SU-DHL-6 (cell line): ENCODE measurements around the gene MIF.
"Not testable (repeated sequence)": the region's sequence is repeated elsewhere in the genome, so short reads cannot be mapped to it uniquely, and the experiment has no call there.

Experiments
- H2AFZ ChIP-seq: fragments of 200-600 bp; sonication (generic); 2 replicates; pipeline ENCODE4 v1.6.1; 2014; ENCODE audit warnings: low read depth, mild to moderate bottlenecking, moderate library complexity, mixed read lengths, antibody characterized with exemption, low read length; ENCODE audit not compliant: severe bottlenecking
- H3F3A ChIP-seq: fragments of 200-600 bp; shearing (Covaris generic); 2 replicates; pipeline ENCODE4 v1.6.0; 2016; ENCODE audit warnings: antibody characterized with exemption, mild to moderate bottlenecking; ENCODE audit not compliant: insufficient read depth
- H3K27ac ChIP-seq: fragments of 200-600 bp; sonication (generic); 2 replicates; pipeline ENCODE4 v1.5.1; 2016; ENCODE audit warnings: low read depth, mild to moderate bottlenecking, low read length, moderate library complexity, mixed read lengths
- H3K27me3 ChIP-seq: fragments of 200-600 bp; sonication (generic), shearing (Covaris generic); 2 replicates; pipeline ENCODE4 v1.6.0; 2014; ENCODE audit warnings: mild to moderate bottlenecking, low read length
- H3K36me3 ChIP-seq: fragments of 200-600 bp; sonication (generic); 2 replicates; pipeline ENCODE4 v1.6.1; 2014; ENCODE audit warnings: mild to moderate bottlenecking, low read length, mixed read lengths
- H3K4me2 ChIP-seq: fragments of 300-600, 200-600 bp; shearing (Covaris generic), sonication (generic); 2 replicates; pipeline ENCODE4 v1.6.0; 2014; ENCODE audit warnings: low read length, low read depth, mild to moderate bottlenecking; ENCODE audit not compliant: poor library complexity, severe bottlenecking
- H3K4me3 ChIP-seq: fragments of 200-600 bp; sonication (generic); 2 replicates; pipeline ENCODE4 v1.5.1; 2014; ENCODE audit warnings: antibody characterized with exemption, low read length, mild to moderate bottlenecking, mixed read lengths; ENCODE audit not compliant: insufficient read depth, poor library complexity, severe bottlenecking
- H3K79me2 ChIP-seq: fragments of 200-600 bp; sonication (generic); 2 replicates; pipeline ENCODE4 v1.6.1; 2014; ENCODE audit warnings: mild to moderate bottlenecking, low read length, moderate library complexity; ENCODE audit not compliant: insufficient read depth
- H3K9ac ChIP-seq: fragments of 200-600 bp; sonication (generic); 2 replicates; pipeline ENCODE4 v1.7.0; 2014; ENCODE audit warnings: mild to moderate bottlenecking, low read length
- H3K9me2 ChIP-seq: fragments of 200-600 bp; sonication (generic); replicated peaks from 2 replicates; pipeline ENCODE4 v1.6.1; 2014; ENCODE audit warnings: low read length; ENCODE audit not compliant: insufficient read depth
- H3K9me3 ChIP-seq: fragments of 200-600 bp; sonication (generic); 2 replicates; pipeline ENCODE4 v1.6.1; 2014; ENCODE audit warnings: low read length, mixed read lengths; ENCODE audit not compliant: insufficient read depth
- H4K20me1 ChIP-seq: fragments of 200-600 bp; sonication (generic); 2 replicates; pipeline ENCODE4 v1.6.1; 2014; ENCODE audit warnings: low read depth, mild to moderate bottlenecking, antibody characterized with exemption, low read length, moderate library complexity, mixed read lengths
- CTCF ChIP-seq: fragments of 200-600 bp; sonication (generic); IDR thresholded peaks from one replicate; pipeline ENCODE4 v1.5.1; 2017; ENCODE audit warnings: antibody characterized with exemption, mild to moderate bottlenecking, low read length, moderate library complexity; ENCODE audit not compliant: insufficient read depth, poor library complexity, severe bottlenecking
- EZH2phosphoT487 ChIP-seq: fragments of 200-600 bp; sonication (generic), shearing (Covaris generic); conservative IDR thresholded peaks from 2 replicates; pipeline ENCODE4 v1.6.1; 2018; ENCODE audit warnings: mild to moderate bottlenecking, antibody characterized with exemption, low read length, moderate library complexity, mixed read lengths

Gene MIF

GRCh38 chr22:23862103-23862502 lies 32.1 kb upstream of the MIF start:
- no peak overlapping the region for H3K4me3 ChIP-seq
- no peaks in the 10 kb centered on the region for H3K36me3 ChIP-seq
- no peaks in the 10 kb centered on the region for H4K20me1 ChIP-seq
- no peaks in the 10 kb centered on the region for H3K9me3 ChIP-seq
- H3F3A ChIP-seq, result peaks cover 12% of the 10 kb centered on the region
- H3K27me3 ChIP-seq, result no peaks in the 10 kb centered on the region
- no peaks in the 10 kb centered on the region for H3K79me2 ChIP-seq
- H2AFZ ChIP-seq, result no peak overlapping the region
- TF ChIP-seq EZH2phosphoT487 (no peak), CTCF (peak; percentile 75)
- H3K4me2 ChIP-seq, result no peak overlapping the region
- no peak overlapping the region for H3K9ac ChIP-seq
- no peaks in the 10 kb centered on the region for H3K9me2 ChIP-seq
- H3K27ac ChIP-seq, result no peak overlapping the region

GRCh38 chr22:23864499-23865154 lies 29.6 kb upstream of the MIF start:
- H3K27me3 ChIP-seq, H3K9ac ChIP-seq, H3K9me2 ChIP-seq, H3K4me2 ChIP-seq, H3K79me2 ChIP-seq, H4K20me1 ChIP-seq, H3K4me3 ChIP-seq, H2AFZ ChIP-seq, H3K36me3 ChIP-seq, H3F3A ChIP-seq, H3K27ac ChIP-seq, H3K9me3 ChIP-seq: not testable (repeated sequence)

- Histone ChIP-seq H3K79me2 (no peaks in the 10 kb centered on the region), H3K9ac (no peak overlapping the region), H3F3A (no peaks in the 10 kb centered on the region), H2AFZ (no peak overlapping the region), H3K36me3 (no peaks in the 10 kb centered on the region), H3K4me3 (no peak overlapping the region), H3K27ac (no peak overlapping the region), H3K9me3 (no peaks in the 10 kb centered on the region), H3K27me3 (no peaks in the 10 kb centered on the region), H3K9me2 (no peaks in the 10 kb centered on the region), H3K4me2 (no peak overlapping the region), H4K20me1 (no peaks in the 10 kb centered on the region)
- TF ChIP-seq EZH2phosphoT487, result no peak
- no peak for TF ChIP-seq CTCF
These were observed 25.6 kb upstream of the MIF start for GRCh38 chr22:23868580-23868979.

GRCh38 chr22:23874871-23875270 lies 19.3 kb upstream of the MIF start:
- Histone ChIP-seq H3K4me2 (no peak overlapping the region), H3K27me3 (no peaks in the 10 kb centered on the region), H3F3A (no peaks in the 10 kb centered on the region), H3K4me3 (no peak overlapping the region), H4K20me1 (no peaks in the 10 kb centered on the region), H3K27ac (no peak overlapping the region), H3K9me2 (no peaks in the 10 kb centered on the region), H2AFZ (no peak overlapping the region), H3K9ac (no peak overlapping the region), H3K36me3 (no peaks in the 10 kb centered on the region), H3K9me3 (no peaks in the 10 kb centered on the region), H3K79me2 (no peaks in the 10 kb centered on the region)
- TF ChIP-seq EZH2phosphoT487 (no peak), CTCF (no peak)
